ENCODE results near the gene C20orf202.

The C20orf202 gene

DNA sequence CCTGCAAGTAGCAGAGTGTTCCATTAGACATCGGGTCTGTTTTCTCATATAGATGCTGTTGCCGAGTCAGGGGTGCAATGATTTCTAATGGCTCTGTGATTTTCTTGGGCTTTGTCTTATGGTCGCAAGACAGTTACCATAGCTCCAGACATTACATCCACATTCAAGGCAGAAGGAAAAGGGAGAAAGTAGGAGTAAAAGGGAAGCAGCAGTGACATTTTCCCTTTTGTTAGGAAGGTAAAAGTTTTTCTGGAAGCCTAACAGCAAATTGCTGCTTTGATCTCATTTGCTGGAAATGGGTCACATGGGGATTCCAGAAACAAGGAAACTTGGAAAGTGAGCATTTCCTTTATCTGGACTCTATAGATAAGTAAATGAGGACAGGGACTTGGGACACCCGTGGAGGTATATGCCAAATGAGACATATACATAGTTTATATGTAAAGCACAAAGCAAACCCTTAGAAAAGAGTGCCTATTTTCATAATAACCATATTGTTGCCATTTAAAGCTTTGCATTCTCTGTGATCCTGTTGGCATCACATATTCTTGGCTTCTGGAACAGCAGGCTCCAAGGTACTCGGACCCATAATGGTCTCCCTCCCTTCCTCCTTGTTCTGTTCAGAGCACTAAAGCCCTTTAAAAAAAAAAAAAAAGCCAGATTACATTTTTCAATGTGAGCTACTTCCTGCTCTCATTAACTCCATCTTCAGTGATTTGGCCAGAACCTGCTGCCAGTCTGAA, at the start of gene C20orf202:
Gene C20orf202, plus strand, starts transcription at position 693 of the 743 bp plus-strand sequence. CDS start 132 bp downstream, outside the sequence.
- no peak for DNase-seq (ENCODE audit: low read depth)

DNA sequence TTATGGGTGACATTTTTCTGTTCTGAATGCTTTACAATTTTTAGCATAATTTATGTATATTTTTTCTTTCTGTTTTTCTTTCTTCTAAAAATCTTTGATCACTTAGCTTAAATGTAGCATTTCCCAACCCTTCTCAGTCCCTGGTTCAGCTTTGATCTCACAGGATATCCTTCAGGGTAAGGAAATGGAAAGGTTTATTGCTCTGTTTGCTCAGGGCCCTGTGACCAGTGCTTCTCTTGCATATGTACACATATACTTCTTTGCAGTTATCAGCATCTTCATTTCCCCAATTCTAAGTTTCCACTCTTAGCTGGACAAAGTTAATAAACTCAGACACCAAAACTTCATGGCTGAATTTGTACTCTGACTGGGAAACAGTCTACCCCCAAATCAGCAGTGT, 49.0 kb upstream of the C20orf202 start:
- DNase-seq (ENCODE audit: low read depth), result no peak

DNA sequence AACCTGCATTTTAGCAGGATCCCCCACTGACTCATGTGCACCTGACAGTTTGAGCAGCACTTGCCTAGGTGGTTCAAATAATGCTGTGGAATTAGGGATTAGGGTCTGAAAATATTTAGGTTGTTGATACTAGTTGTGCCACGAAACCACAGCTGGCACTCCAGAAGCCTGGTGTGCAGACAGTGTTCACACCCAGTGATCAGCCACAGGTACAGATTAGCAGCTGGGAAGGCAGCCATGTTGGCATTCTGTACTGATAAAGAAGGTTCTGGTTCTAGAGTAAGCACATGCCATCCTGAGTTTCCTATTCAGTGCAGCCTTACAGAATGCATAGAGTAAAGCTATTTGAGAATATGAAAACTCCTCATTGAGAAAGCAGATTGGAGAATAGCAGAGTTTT, 48.6 kb upstream of the C20orf202 start:
- no peak for DNase-seq (ENCODE audit: low read depth)

DNA sequence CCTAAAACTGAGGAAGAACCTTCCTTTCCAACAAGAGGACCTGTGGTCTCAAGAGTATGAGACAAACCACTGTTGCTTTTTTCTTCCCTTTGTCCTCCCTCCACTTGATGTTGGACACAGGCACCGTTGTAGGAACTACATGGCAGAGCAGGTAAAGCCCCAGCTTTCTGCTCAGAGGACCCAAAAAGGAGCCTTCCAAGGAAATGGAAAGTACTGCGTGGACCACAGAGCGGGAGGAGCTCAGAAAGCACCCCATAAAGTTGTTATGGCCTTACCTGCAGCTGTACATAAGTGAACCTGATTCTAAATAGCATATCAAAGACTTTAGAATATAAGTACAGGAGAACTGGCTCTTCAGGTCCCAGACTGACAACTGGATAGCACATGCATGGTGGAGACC, 47.9 kb upstream of the C20orf202 start:
- no peak for DNase-seq (ENCODE audit: low read depth)

DNA sequence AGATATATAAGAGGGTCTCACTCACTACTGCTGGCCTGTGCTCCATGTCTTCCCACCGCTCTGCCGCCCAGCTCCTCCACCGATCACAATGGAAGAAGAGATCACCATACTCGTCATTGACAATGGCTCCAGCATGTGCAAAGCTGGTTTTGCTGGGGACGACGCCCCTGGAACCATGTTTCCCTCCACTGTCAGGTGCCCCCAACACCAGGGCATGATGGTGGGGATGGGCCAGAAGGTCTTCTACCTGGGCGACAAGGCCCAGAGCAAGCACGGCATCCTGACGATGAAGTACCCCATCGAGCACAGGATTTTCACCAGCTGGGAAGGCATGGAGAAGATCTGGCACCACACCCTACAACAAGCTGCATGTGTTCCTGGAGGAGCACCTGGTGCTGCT, 42.8 kb upstream of the C20orf202 start:
- no peak for DNase-seq (ENCODE audit: low read depth)

DNA sequence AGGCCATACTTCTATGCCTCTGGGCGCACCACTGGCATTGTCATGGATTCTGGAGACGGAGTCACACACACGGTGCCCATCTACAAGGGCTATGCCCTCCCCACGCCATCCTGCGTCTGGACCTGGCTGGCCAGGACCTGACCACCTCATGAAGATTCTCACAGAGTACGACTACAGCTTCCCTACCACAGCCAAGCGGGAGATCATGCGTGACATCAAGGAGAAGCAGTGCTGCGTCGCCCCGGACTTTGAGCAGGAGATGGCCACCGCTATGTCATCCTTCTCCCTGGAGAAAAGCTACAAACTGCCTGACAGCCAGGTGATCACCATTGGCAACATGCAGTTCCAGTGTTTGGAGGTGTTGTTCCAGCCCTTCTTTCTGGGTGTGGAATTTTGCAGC, 42.3 kb upstream of the C20orf202 start:
- no peak for DNase-seq (ENCODE audit: low read depth)

DNA sequence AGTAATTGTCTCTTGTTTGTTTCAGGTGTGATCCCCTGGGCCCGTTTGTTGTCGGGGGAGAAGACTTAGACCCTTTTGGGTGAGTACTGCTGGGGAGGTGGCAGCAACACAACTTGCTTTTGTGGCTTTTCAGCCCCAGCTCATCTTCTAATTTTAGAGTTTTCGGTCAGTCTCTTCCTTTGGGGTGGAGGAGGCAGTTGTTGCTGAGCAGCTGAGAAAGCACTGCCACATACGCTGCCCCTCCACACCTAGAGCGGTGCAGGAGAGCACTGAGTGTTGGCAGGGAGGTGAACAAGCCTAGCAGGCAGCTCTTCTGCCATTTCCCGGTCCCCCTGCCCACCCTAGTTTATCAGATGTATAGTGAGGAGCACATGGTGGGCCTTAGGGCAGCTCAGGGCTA, 40.1 kb upstream of the C20orf202 start:
- no peak for DNase-seq (ENCODE audit: low read depth)

DNA sequence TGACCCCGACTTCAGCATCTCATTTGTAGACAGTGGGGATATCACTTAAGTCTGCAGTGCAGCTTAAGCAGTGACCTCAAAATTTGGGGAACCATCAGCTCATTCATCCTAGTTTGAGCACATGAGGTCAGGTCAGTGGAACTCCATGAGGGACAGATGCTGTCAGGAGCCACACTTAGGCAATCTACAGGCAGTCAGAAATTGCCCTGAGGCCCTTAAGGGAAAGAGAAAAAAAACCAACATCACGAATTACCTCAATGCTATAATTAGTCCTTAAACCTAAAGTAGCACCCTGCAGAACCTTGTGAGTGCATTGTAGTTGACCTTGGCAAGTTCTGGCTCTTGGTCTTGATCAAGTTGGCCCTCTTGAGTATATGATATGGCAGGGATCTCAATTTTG, 39.6 kb upstream of the C20orf202 start:
- DNase-seq (ENCODE audit: low read depth), result no peak

DNA sequence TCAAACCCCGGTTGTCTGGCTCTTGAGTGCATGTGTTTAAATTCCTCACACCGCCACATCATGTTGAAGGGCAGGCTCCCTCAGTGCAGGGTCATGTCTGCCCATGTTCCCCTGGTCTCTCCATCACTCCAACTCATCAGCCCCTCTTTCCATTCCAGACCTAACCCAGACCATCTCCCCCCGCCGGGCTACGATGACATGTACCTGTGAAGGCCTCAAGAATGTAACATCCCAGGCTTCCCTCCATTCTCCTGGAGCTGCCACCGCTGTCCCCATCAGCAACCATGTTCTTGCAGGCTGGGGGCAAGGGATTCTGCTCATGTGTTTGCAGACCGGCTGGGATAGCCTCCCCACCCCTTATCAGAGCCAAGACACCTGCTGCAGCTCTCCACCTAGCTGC, 38.4 kb upstream of the C20orf202 start:
- DNase-seq (ENCODE audit: low read depth), result no peak

DNA sequence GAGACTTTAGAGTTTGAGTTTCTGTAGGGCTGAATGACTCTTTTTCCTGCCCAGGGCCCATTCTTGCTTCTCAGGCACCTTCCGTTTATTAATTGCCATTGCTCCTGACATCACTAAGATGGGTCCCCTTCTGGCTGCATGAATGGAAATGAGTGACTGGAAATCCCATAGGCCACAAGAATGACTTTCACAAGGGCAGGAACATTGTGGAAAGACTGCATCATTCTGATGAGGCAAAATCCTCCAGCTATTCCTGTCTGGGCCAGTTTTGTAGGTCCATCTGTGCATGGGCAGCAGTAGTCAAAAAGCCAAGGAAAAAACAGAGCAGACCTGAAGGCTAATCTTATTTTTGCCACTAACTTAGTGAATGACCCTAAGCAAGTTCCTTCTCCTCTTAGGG, 37.7 kb upstream of the C20orf202 start:
- no peak for DNase-seq (ENCODE audit: low read depth)

DNA sequence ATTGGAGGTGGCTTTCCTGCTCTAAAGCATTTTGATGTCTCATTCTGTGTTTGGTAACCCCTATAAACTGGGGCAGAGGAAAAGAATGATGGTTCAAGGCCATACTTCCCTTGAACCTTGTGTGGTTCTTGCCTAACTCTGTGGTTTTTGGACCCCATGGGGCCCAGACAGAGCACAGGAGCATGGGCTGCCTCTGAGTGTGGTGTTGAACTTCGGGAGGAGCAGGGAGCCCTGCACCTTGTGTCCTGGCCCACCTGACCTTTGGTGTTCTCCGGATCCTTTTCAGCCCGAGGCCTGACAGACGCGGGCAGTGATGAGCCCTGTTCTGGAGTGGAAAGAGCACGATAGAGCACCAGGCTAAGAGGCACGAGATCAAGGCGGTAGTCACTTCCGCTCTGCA, 37.3 kb upstream of the C20orf202 start:
- DNase-seq (ENCODE audit: low read depth), result no peak

DNA sequence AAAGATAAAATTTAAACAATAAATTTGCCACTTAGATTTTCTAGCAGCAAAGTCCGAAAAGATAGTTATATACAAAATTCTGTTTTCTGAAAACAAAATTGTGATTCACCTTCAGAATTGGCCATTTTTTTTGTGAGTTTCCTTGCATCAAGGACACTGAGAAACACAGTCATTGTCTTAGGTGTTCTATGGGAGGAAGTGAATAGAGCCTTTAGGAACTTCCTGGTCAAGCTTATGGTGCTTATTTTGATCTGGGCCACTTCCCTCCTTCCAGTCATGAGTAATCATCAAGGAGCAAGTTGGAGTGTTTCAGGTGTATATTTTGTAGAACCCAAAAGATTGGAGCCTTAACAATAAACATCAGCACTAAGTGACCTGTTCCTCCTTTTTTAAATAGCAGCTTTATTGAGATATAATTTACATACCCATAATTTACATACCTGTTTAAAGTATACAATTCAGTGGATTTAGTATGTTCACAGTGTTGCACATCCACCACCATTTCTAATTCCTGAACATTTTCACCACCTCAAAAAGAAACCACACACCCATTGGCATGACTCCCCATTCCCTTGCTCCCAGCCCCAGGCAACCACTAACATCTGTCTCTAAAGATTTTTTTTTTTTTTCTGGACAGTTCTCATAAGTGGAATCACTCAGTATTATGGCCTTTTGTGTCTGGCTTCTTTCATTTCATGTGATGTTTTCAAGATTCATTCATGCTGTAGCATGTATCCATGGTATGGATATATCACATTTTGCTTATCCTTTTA, 36.1 kb upstream of the C20orf202 start:
- DNase-seq (ENCODE audit: low read depth), result no peak

DNA sequence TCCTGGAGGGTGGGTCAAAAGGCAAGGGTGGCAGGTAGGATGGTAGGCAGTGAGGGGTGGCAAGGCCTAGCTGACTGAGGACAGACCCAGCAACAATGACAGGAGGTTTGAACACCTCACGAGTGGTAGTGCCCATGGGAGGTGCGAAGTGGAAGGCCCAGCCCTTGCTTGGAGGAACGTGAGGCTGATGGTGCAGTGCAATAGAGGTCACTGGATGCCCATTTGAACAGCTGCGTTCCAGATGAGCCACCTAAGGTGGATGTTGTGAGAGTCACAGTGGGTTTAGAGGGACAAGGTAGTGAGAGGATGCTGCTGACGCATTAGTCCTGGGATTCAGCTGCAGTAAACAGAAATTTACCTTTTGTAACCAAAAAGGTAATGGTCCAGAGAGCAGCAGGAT, 34.0 kb upstream of the C20orf202 start:
- no peak for DNase-seq (ENCODE audit: low read depth)

DNA sequence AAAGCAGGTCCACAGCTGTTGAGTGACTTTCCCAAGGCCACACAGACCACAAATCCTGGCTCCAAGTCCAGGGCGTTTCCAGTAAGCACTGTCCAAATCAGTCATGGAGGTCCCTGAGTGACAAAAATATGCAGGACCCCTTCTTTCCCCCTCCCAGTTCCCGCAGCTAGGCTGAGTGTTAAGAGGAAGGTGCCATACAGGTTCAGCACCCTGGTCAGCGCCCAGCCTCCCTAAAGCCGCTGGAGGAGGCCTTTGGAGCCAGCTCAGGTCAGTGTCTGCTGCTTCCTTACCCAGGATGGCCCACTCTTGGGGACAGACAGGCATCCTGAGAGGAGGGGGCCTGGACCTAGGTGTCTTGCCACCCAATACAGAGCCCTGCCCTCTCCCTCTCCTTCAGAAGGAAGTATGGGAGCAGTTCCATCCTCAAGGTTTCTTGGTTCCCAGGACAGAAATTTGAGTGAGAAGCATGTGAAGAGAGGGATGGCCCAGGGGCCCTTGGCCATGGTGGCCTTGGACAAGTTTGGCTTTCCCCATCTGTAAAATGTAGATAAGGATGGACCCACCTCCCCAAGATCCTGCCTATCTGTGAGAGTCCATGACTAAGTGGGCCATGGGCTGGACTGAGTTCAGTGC, 31.7 kb upstream of the C20orf202 start:
- DNase-seq (ENCODE audit: low read depth), result no peak

DNA sequence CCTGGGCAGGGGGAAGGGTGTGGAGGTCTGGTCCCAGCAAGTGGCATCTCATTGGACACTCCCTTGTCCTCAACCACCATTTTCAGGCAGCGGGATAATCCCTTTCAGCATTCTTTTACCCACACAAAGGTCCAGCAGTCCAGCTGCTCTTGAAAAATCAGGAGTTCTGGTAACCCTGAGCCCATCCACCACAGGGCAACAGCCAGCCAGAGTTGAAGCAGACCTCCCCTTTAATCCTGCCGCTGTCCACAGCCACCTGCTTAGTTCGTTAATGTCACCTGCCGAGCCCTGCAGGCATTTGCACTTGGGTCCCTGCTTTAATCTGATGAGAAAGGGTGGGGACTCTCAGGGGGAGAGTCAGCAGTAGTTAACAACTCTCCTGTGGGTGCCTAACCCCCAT, 29.6 kb upstream of the C20orf202 start:
- DNase-seq (ENCODE audit: low read depth), result no peak

DNA sequence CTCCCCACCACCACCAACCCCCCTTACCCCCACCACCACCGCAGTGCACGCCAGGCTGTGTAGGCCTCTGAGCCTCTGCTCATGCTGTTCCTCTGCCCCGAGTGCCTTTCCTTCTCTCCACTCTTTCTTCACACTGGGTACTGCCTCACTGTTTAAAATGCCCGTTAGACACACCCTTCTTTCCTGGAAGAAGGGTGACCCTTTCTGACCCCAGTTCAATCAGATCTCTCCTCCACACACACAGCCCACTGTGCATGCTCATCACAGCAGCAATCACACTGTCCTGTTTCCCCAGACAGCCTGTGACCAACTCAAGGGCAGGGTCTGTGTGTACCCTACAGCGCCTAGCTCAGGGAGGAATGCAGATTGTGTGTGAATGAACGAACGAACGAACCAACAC, 28.5 kb upstream of the C20orf202 start:
- no peak for DNase-seq (ENCODE audit: low read depth)

DNA sequence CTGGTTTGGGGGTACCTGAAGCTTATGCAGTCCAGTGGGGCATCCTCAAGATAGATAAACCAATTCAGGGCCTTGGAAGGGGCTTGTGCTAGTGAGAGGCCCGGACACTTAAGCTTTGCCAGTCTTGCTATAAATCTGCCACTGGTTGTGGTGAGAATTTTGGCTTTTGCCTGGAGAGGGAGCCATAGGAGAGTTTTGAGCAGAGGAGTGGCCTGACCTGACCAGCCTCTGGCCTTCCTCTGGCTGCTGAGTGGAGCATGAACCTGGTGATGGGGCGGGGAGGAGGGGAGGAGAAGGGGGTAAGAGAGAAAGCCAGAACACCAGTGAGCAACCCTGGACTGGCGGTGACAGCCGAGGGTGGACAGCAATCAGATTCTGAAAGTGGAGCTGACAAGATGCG, 25.6 kb upstream of the C20orf202 start:
- DNase-seq (ENCODE audit: low read depth), result no peak

DNA sequence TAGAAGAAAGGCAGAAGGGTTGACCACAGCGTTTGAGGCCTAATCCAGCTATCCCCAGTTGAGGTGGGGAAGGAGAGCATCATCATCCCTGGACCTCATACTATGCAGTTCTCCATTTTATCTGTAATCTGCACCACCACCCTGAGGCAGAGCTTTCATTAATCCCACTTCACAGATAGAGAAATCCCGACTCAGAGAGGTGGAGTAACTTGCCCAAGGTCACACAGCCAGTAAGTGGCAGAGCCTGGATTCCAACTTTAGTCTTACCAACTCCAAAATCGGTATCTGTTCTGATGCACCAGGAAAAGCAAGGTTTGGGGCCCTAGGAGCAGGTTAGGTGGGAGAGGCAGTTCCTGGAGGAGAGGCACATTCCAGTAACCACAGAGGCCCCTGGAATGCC, 25.2 kb upstream of the C20orf202 start:
- DNase-seq (ENCODE audit: low read depth), result no peak

DNA sequence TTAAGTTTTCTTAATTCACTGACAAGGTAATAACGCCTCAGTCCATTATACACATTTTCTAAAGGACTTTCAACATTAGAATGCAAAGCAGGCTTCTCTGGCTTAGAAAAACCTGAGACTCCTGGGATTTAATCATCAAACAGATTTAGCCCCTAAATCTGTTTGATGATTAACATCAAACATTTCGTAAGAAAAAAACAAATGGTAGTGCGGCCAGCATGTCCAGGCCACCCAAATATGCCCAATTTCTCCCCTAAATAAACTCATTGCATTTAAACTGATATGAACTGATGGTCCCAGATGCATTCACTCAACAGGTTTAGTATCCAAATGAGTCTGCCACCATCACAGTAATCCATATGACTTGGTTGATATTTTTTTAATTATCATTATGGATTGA, 24.6 kb upstream of the C20orf202 start:
- no peak for DNase-seq (ENCODE audit: low read depth)

DNA sequence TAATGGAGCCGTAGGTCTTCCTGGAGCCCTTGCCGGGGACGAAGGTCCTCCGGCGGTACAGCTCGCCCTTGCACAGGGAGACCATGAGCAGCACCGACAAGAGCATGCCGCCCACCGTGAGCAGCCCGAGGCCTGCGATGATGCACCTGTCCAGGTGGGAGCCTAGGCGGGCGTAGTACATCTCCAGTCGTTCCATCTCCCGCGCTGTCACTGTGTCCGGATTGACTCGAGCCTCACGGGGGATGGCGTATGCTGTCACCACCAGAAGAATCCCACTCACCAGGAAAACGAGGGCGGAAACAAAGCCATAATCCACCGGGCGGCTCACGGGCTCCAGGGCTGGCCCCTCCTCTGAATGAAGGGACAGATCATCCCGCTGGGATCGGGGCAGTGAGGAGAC, 22.3 kb upstream of the C20orf202 start:
- DNase-seq (ENCODE audit: low read depth), result no peak

DNA sequence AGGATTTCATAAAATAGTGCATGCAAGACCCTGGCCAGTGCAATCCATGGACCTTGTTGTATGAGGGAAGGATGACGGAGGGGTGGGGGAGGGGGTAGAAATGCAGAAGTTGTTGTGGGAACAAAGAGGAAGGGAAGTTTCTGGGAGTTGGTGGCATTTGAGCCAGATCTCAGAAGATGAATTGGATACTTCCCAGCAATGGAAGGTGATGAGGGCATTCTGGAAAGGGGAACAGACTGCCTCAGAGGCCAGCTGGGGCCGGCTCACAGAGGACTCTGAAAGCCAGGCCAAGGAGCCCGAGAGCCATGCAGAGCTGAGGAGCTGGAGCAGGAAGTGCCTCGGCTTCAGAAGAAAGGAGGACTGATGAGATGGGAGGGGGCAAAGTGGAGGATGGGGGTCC, 21.1 kb upstream of the C20orf202 start:
- DNase-seq (ENCODE audit: low read depth), result no peak

DNA sequence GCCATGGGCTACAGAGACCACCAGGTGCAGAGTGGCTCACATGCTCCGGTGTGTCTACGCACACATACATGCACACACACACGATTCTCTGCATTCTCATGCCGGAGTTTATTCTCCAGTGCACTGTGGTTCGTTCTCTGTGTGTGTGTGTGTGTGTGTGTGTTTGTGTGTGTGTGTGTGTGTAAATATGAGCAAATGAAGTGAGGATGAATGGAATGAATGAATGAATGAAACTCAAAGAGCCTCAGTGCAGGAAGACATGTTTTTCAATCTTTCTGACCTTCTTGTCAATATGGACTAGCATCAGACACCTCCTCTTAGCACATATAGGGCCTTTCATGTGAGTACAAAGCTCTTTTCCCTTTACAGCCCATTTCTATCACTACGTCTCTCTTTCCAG, 20.1 kb upstream of the C20orf202 start:
- no peak for DNase-seq (ENCODE audit: low read depth)

DNA sequence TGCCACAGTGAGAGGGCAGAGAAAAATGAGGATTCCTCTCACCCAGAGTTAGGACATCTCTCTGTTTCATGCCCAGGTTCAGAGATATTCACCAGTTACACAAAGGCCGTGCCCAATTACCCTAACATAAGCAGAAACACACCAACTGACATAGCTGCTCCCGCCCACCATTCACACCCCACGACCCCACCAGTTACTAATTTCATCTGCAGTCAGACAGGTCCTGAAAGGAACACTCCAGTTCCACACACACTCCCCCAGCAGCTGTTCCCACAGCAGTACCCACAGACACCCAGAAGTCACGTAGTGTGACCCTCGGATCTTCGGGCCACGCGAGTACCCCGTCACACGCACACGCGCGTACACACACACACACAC, 19.0 kb upstream of the C20orf202 start:
- no peak for DNase-seq (ENCODE audit: low read depth)

Data from stromal cell of bone marrow (primary cell).